H9 (cell line): ENCODE data around the gene PKD1. TPM values are rescaled to one million over a fixed set of nuclear protein-coding genes. Genes with fewer than 3 reads are reported as not detected.

ENCODE experiments used
- DNase-seq: peaks from one replicate; pipeline ENCODE4 v3.0.0-alpha.2; 2017
- H2AFZ ChIP-seq: one replicate; pipeline ENCODE4 v1.6.1; 2013; ENCODE audit warnings: mild to moderate bottlenecking, low read length, control low read depth, moderate library complexity
- H2AK5ac ChIP-seq: 2 replicates; pipeline ENCODE4 v1.6.1; 2013; ENCODE audit warnings: low read length, control low read depth, mixed read lengths; ENCODE audit not compliant: insufficient read length
- H2BK120ac ChIP-seq: one replicate; pipeline ENCODE4 v1.6.1; 2013; ENCODE audit warnings: low read depth, mild to moderate bottlenecking, low read length, control low read depth, inconsistent platforms; ENCODE audit not compliant: poor library complexity, severe bottlenecking
- H2BK12ac ChIP-seq: 2 replicates; pipeline ENCODE4 v1.6.1; 2013; ENCODE audit warnings: low read length, control low read depth, mixed read lengths, low read depth; ENCODE audit not compliant: insufficient read length
- H2BK15ac ChIP-seq: 2 replicates; pipeline ENCODE4 v1.6.1; 2013; ENCODE audit warnings: low read depth, low read length, control low read depth
- H2BK20ac ChIP-seq: one replicate; pipeline ENCODE4 v1.6.1; 2013; ENCODE audit warnings: low read depth, mild to moderate bottlenecking, low read length, control low read depth, inconsistent platforms; ENCODE audit not compliant: poor library complexity, severe bottlenecking
- H2BK5ac ChIP-seq: 2 replicates; pipeline ENCODE4 v1.6.1; 2013; ENCODE audit warnings: low read length, control low read depth, mixed read lengths; ENCODE audit not compliant: insufficient read length
- H3K14ac ChIP-seq: 2 replicates; pipeline ENCODE4 v1.6.1; 2013; ENCODE audit warnings: low read length, control low read depth; ENCODE audit not compliant: insufficient read depth
- H3K18ac ChIP-seq: 2 replicates; pipeline ENCODE4 v1.6.1; 2013; ENCODE audit warnings: low read depth, mild to moderate bottlenecking, mixed read lengths, low read length, control low read depth; ENCODE audit not compliant: insufficient read length
- H3K23ac ChIP-seq: 2 replicates; pipeline ENCODE4 v1.6.1; 2013; ENCODE audit warnings: low read length, control low read depth, mixed read lengths, low read depth; ENCODE audit not compliant: insufficient read length
- H3K23me2 ChIP-seq: 2 replicates; pipeline ENCODE4 v1.6.1; 2013; ENCODE audit warnings: low read depth, mild to moderate bottlenecking, mixed read lengths, low read length, control low read depth; ENCODE audit not compliant: insufficient read length, poor library complexity, severe bottlenecking
- H3K27ac ChIP-seq: 2 replicates; pipeline ENCODE4 v1.5.1; 2013; ENCODE audit warnings: low read length, control low read depth, mixed read lengths, low read depth; ENCODE audit not compliant: insufficient read length
- H3K27me3 ChIP-seq: 2 replicates; pipeline ENCODE4 v1.6.1; 2013; ENCODE audit warnings: low read length, control low read depth, inconsistent platforms; ENCODE audit not compliant: insufficient read depth
- H3K4ac ChIP-seq: 2 replicates; pipeline ENCODE4 v1.6.1; 2013; ENCODE audit warnings: low read depth, mild to moderate bottlenecking, control low read depth, inconsistent platforms, low read length, moderate library complexity
- H3K4me1 ChIP-seq: 2 replicates; pipeline ENCODE4 v1.6.1; 2013; ENCODE audit warnings: low read length, control low read depth, inconsistent platforms; ENCODE audit not compliant: insufficient read depth
- H3K4me2 ChIP-seq: 2 replicates; pipeline ENCODE4 v1.6.1; 2013; ENCODE audit warnings: low read length, control low read depth, mixed read lengths; ENCODE audit not compliant: insufficient read length, insufficient read depth
- H3K56ac ChIP-seq: 2 replicates; pipeline ENCODE4 v1.6.1; 2013; ENCODE audit warnings: low read depth, mild to moderate bottlenecking, mixed read lengths, low read length, control low read depth; ENCODE audit not compliant: insufficient read length
- H3K79me1 ChIP-seq: 2 replicates; pipeline ENCODE4 v1.6.1; 2013; ENCODE audit warnings: low read depth, mild to moderate bottlenecking, moderate library complexity, low read length, control low read depth, inconsistent platforms; ENCODE audit not compliant: insufficient read depth, poor library complexity, severe bottlenecking
- H3K79me2 ChIP-seq: 2 replicates; pipeline ENCODE4 v1.6.1; 2013; ENCODE audit warnings: low read length, control low read depth, inconsistent platforms; ENCODE audit not compliant: insufficient read depth
- H3K9ac ChIP-seq: 2 replicates; pipeline ENCODE4 v1.6.1; 2013; ENCODE audit warnings: low read length, control low read depth, mixed read lengths; ENCODE audit not compliant: insufficient read length; ENCODE audit errors: extremely low read depth
- H3K9me3 ChIP-seq: one replicate; pipeline ENCODE4 v1.6.1; 2013; ENCODE audit warnings: low read depth, low read length, inconsistent platforms; ENCODE audit not compliant: control insufficient read depth
- H3T11ph ChIP-seq: one replicate; pipeline ENCODE4 v1.6.1; 2013; ENCODE audit warnings: mild to moderate bottlenecking, low read length, control low read depth, inconsistent platforms
- H4K20me1 ChIP-seq: one replicate; pipeline ENCODE4 v1.6.1; 2013; ENCODE audit not compliant: control insufficient read depth, insufficient read length, insufficient read depth
- H4K5ac ChIP-seq: 2 replicates; pipeline ENCODE4 v1.6.1; 2013; ENCODE audit warnings: low read depth, mild to moderate bottlenecking, mixed read lengths, low read length, control low read depth; ENCODE audit not compliant: insufficient read length
- H4K8ac ChIP-seq: replicated peaks from 2 replicates; pipeline ENCODE4 v1.6.1; 2013; ENCODE audit warnings: low read length, control low read depth, mixed read lengths, low read depth; ENCODE audit not compliant: insufficient read length
- H4K91ac ChIP-seq: 2 replicates; pipeline ENCODE4 v1.6.1; 2013; ENCODE audit warnings: low read depth, mild to moderate bottlenecking, moderate library complexity, mixed read lengths, low read length, control low read depth; ENCODE audit not compliant: insufficient read length
- H3K27ac Mint-ChIP-seq, 3 experiments: 2 replicates in 2 of 3; 3 replicates in 1 of 3; pipeline ENCODE4 v1.8.0; 2020 to 2021; ENCODE audit warnings: mixed read lengths in 3 of 3, mild to moderate bottlenecking in 1 of 3, moderate library complexity in 1 of 3
- H3K27me3 Mint-ChIP-seq: 2 replicates; pipeline ENCODE4 v1.8.0; 2021; ENCODE audit warnings: low read depth, mild to moderate bottlenecking, moderate library complexity, mixed read lengths
- H3K36me3 Mint-ChIP-seq, 3 experiments: 2 replicates in 2 of 3; 3 replicates in 1 of 3; pipeline ENCODE4 v1.8.0; 2020 to 2021; ENCODE audit warnings: low read depth in 3 of 3, mixed read lengths in 3 of 3; ENCODE audit not compliant: insufficient read depth in 1 of 3
- H3K4me1 Mint-ChIP-seq, 2 experiments: 2 replicates each; pipeline ENCODE4 v1.8.0; 2020; ENCODE audit warnings: mixed read lengths in 2 of 2
- H3K4me3 Mint-ChIP-seq, 2 experiments: 2 replicates in 1 of 2; 3 replicates in 1 of 2; pipeline ENCODE4 v1.8.0; 2020 to 2021; ENCODE audit warnings: mild to moderate bottlenecking in 2 of 2, mixed read lengths in 2 of 2, moderate library complexity in 1 of 2
- H3K9me3 Mint-ChIP-seq, 2 experiments: 2 replicates in 1 of 2; 3 replicates in 1 of 2; pipeline ENCODE4 v1.8.0; 2020; ENCODE audit warnings: mild to moderate bottlenecking in 2 of 2, mixed read lengths in 2 of 2, moderate library complexity in 1 of 2
- CTCF ChIP-seq: fragments of 200-600 bp; sonication (generic); conservative IDR thresholded peaks from 3 replicates; pipeline ENCODE4 v1.8.0; 2021; ENCODE audit warnings: antibody characterized with exemption, mild to moderate bottlenecking
- WGBS: extraction: QIAGEN DNeasy Blood & Tissue Kit; methylation state at CpG from one replicate; pipeline ENCODE4 v1.1.7; 2013; ENCODE audit warnings: missing lambda C conversion rate, low lambda C conversion rate, mixed read lengths; ENCODE audit not compliant: insufficient read length; ENCODE audit errors: extremely low coverage; 5-methylcytosine and 5-hydroxymethylcytosine counted together
- total RNA-seq: library from RNA; stranded (reverse); gene quantifications from 2 replicates; pipeline ENCODE4 v1.2.1, GENCODE V29; 2021

Gene PKD1
- total RNA-seq, 1 experiment from 2014 or later, result 88.0 TPM

GRCh38 chr16:2179107-2179501 lies 43.4 kb upstream of the PKD1 start:
- Histone ChIP-seq H3K27me3 (no peaks in the 10 kb centered on the region), H3K23ac (no peak overlapping the region), H2BK5ac (no peak overlapping the region), H4K8ac (no peak overlapping the region), H3K9ac (no peak overlapping the region), H3K4ac (no peak overlapping the region), H3K4me2 (no peak overlapping the region), H3K79me2 (no peaks in the 10 kb centered on the region), H4K20me1 (no peaks in the 10 kb centered on the region), H3K79me1 (no peaks in the 10 kb centered on the region), H2BK15ac (no peak overlapping the region), H2BK20ac (no peak overlapping the region), H2BK120ac (no peak overlapping the region), H2AFZ (no peak overlapping the region), H3K9me3 (no peaks in the 10 kb centered on the region), H3K14ac (no peak overlapping the region), H2AK5ac (no peak overlapping the region), H3T11ph (no peak overlapping the region), H3K18ac (no peak overlapping the region), H4K91ac (no peak overlapping the region), H3K4me1 (no peaks in the 10 kb centered on the region), H3K23me2 (peaks cover 4% of the 10 kb centered on the region), H2BK12ac (no peak overlapping the region), H3K56ac (no peak overlapping the region), H4K5ac (no peak overlapping the region), H3K27ac (no peak overlapping the region)
- Mint-ChIP-seq H3K27me3 (no peaks in the 10 kb centered on the region), H3K9me3 (no peaks in the 10 kb centered on the region), H3K27ac (no peak overlapping the region), H3K4me1 (peaks cover 3 to 7% of the 10 kb centered on the region in 2 experiments), H3K4me3 (no peak overlapping the region), H3K36me3 (peaks cover 6 to 33% (median 30%) of the 10 kb centered on the region in 3 experiments)
- no peak for TF ChIP-seq CTCF
- WGBS, result no CpG with 5 or more reads among the region's 50 CpGs
- DNase-seq, result no peak
